ENCODE results near the gene LMX1B.

The LMX1B gene

DNA sequence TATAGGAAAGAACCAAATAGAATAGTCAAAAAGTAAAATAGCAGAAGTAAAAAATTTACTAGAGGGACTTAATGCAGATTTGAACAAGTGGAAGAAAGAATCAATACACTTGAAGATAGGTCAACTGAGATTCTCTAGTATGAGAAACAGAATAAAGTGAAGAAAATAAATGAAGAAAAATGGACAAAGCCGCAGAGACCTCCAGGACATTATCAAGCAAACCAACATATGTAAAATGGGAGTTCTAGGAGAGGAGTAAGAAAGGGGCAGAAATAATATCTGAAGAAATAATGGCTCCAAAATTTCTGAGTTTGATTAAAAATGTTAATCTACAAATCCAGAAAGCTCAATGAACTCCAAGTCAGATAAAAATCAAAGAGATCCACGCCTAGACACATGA is 121.1 kb downstream of the LMX1B start:
- in situ Hi-C loops (cut with MboI; ENCODE audit: low sequenced_read_pairs): no loop called here

DNA sequence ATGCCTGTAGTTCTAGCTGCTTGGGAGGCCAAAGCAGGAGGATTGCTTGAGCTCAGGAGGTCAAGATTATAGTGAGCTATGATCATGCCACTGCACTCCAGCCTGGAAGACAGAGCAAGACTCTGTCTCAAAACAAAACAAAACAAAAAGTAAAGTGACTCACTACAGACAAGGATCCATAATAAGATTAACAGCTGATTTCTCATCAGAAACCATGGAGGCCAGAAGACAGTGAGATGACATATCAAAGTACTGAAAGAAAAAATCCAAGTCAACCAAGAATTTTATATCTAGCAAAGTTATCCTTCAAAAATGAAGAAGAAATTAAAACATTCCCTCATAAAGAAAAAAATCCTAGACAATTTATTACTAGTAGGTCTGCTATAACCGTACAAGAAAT is 121.8 kb downstream of the LMX1B start:
- in situ Hi-C loops (cut with MboI; ENCODE audit: low sequenced_read_pairs): no loop called here

DNA sequence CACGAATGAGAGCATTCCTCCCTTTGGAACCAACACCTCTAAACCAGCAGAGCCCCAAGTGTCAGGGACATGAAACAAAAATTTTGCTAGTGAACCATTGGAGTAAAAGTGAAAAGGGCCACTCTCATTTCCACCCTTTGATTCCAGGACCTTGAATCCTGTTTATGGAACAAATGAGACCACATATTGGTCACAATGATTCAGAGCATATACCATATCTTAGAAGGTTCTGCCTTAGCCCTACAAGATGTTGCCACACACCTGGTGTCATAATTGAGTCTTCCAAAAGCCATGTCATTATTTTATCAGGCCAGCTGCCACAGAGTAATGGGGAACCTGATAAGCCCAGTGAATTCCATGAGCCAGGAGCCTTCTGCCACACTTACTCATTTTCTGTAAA is 124.8 kb downstream of the LMX1B start:
- in situ Hi-C loops (cut with MboI; ENCODE audit: low sequenced_read_pairs): no loop called here

GRCh38 chr9:126743041-126743440 is 129.3 kb downstream of the LMX1B start:
- in situ Hi-C loops (cut with MboI; ENCODE audit: low sequenced_read_pairs): no loop called here

- in situ Hi-C loops (cut with MboI; ENCODE audit: low sequenced_read_pairs): no loop called here
These were observed 132.1 kb downstream of the LMX1B start for GRCh38 chr9:126745574-126746411.

Data from HL-60/S4 treated with retinoic acid at 250 ng/mL for 4 days and 3 days (cell line).